ENCODE data around the gene ATP6V1F.

Gene ATP6V1F

DNA sequence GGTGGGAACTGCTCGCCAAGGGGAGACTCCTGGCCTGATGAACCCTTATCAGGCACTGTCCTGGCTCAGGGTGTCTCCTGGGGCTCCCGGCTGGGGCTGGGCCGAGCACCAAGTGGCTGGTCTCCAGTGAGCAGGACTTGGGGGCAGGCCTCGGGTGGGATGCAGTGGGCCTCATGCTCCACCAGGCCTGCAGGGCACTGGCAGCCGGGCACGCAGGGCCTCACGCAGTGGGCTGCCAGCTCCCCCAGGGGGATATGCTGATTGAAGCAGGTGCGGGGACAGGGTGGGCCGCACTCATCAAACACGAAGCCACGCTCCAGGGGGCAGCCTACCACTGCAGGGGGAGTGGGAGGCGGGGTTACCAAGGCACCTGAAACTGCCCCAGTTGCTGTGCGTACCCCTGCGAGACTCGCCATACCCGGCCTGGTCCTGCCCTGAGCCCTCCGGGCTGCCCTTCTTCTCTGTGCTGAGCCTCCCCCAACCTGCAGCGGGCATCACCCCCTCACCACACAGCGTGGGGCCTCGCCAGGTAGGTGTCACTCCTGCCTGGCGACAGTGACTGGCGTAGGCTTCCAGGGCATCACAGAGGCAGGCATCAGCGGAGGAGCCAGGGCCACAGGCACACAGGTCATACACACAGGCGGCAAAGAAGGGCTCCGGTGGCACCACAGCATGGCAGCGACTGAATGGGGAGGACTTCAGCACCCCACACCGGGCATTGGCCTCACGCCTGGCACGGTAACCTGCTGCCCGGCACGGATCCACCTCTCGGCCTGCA is 14.5 kb downstream of the ATP6V1F start:
- TF ChIP-seq, protein P1, sequence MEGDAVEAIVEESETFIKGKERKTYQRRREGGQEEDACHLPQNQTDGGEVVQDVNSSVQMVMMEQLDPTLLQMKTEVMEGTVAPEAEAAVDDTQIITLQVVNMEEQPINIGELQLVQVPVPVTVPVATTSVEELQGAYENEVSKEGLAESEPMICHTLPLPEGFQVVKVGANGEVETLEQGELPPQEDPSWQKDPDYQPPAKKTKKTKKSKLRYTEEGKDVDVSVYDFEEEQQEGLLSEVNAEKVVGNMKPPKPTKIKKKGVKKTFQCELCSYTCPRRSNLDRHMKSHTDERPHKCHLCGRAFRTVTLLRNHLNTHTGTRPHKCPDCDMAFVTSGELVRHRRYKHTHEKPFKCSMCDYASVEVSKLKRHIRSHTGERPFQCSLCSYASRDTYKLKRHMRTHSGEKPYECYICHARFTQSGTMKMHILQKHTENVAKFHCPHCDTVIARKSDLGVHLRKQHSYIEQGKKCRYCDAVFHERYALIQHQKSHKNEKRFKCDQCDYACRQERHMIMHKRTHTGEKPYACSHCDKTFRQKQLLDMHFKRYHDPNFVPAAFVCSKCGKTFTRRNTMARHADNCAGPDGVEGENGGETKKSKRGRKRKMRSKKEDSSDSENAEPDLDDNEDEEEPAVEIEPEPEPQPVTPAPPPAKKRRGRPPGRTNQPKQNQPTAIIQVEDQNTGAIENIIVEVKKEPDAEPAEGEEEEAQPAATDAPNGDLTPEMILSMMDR (IDR thresholded peaks at IDR 0.05; ENCODE audit: low read depth, low read length): no peak
- no peak for TF ChIP-seq EZH2phosphoT487 (IDR thresholded peaks at IDR 0.05; ENCODE audit: low read depth)
- Histone ChIP-seq H4K20me1 (ENCODE audit: insufficient read depth, low read length) (no peaks in the 10 kb centered on the region), H3K79me2 (ENCODE audit: low read length) (no peaks in the 10 kb centered on the region), H3K4me1 (ENCODE audit: low read length) (no peaks in the 10 kb centered on the region), H3K4me2 (ENCODE audit: low read length) (no peak overlapping the region), H3K27ac (ENCODE audit: low read length) (no peak overlapping the region), H3K9ac (ENCODE audit: low read length) (no peak overlapping the region), H3K9me3 (ENCODE audit: insufficient read depth, low read length) (no peaks in the 10 kb centered on the region), H3K4me3 (ENCODE audit: low read length) (no peak overlapping the region), H3K36me3 (replicated peaks; ENCODE audit: low read depth, low read length) (no peaks in the 10 kb centered on the region), H3K27me3 (ENCODE audit: low read depth, low read length) (no peaks in the 10 kb centered on the region), H2AFZ (ENCODE audit: low read depth, low read length) (no peak overlapping the region)

DNA sequence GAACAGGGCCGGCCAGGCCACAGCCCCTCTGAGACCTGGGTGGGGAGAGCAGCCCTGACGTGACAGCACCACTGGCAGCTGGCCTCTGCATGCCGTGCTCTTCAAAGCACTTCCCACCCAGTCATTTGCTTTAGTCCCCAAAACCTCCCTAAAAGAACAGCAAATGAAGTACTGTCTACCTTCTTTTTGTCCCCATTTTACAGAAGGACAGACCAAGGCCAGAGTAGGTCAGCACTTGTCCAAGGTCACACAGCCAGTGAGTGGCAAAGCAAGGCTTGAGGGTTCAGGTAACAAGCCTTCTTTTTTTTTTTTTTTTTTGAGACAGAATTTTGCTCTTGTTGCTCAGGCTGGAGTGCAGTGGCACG is 15.1 kb downstream of the ATP6V1F start:
- TF ChIP-seq, protein P1 (IDR thresholded peaks at IDR 0.05; ENCODE audit: low read depth, low read length): no peak
- no peak for TF ChIP-seq EZH2phosphoT487 (IDR thresholded peaks at IDR 0.05; ENCODE audit: low read depth)
- Histone ChIP-seq H3K36me3 (replicated peaks; ENCODE audit: low read depth, low read length) (no peaks in the 10 kb centered on the region), H3K4me2 (ENCODE audit: low read length) (no peak overlapping the region), H3K79me2 (ENCODE audit: low read length) (no peaks in the 10 kb centered on the region), H3K4me3 (ENCODE audit: low read length) (no peak overlapping the region), H3K9ac (ENCODE audit: low read length) (no peak overlapping the region), H4K20me1 (ENCODE audit: insufficient read depth, low read length) (no peaks in the 10 kb centered on the region), H3K27me3 (ENCODE audit: low read depth, low read length) (no peaks in the 10 kb centered on the region), H3K27ac (ENCODE audit: low read length) (no peak overlapping the region), H3K4me1 (ENCODE audit: low read length) (no peaks in the 10 kb centered on the region), H2AFZ (ENCODE audit: low read depth, low read length) (no peak overlapping the region), H3K9me3 (ENCODE audit: insufficient read depth, low read length) (no peaks in the 10 kb centered on the region)

- Histone ChIP-seq H3K27ac (ENCODE audit: low read length) (no peak overlapping the region), H3K4me1 (ENCODE audit: low read length) (peaks cover 3% of the 10 kb centered on the region; the same call in 1 of the 2 replicates), H3K4me3 (ENCODE audit: low read length) (no peak overlapping the region), H3K36me3 (replicated peaks; ENCODE audit: low read depth, low read length) (no peaks in the 10 kb centered on the region), H4K20me1 (ENCODE audit: insufficient read depth, low read length) (no peaks in the 10 kb centered on the region), H2AFZ (ENCODE audit: low read depth, low read length) (no peak overlapping the region), H3K79me2 (ENCODE audit: low read length) (no peaks in the 10 kb centered on the region), H3K4me2 (ENCODE audit: low read length) (no peak overlapping the region), H3K9me3 (ENCODE audit: insufficient read depth, low read length) (no peaks in the 10 kb centered on the region), H3K9ac (ENCODE audit: low read length) (no peak overlapping the region), H3K27me3 (ENCODE audit: low read depth, low read length) (no peaks in the 10 kb centered on the region)
- TF ChIP-seq EZH2phosphoT487 (IDR thresholded peaks at IDR 0.05; ENCODE audit: low read depth): no peak
- TF ChIP-seq, protein P1 (IDR thresholded peaks at IDR 0.05; ENCODE audit: low read depth, low read length): no peak
Measured at GRCh38 chr7:128878226-128879105, 15.8 kb downstream of the ATP6V1F start.

DNA sequence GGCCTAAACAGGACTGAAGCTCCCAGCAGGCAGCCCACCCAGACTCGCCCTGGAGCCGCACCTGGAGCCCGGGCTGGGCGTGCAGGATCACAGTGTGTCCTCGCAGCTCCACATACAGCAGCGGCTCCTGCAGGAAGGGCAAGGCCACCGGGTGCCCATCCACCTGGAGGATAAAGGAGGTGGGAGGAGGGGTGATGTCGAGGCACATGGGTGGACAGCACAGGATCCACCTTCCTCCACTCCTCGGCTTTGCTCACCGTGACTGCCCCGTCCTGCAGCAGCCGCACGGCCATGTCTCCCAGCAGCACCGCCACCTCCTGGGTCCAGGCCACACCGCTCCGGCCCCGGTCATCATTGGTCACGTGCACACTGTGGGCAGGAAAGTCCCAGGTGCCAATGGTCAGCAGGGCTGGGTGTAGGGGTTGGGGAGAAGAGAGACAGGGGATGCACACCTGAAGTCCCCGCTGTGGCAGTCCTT is 16.8 kb downstream of the ATP6V1F start:
- Histone ChIP-seq H3K4me2 (ENCODE audit: low read length) (no peak overlapping the region), H3K4me3 (ENCODE audit: low read length) (no peak overlapping the region)

More for the DNA sequence above, 16.8 kb downstream of the ATP6V1F start:
- Histone ChIP-seq H3K9ac (ENCODE audit: low read length) (no peak overlapping the region), H4K20me1 (ENCODE audit: insufficient read depth, low read length) (no peaks in the 10 kb centered on the region), H2AFZ (ENCODE audit: low read depth, low read length) (no peak overlapping the region), H3K4me1 (ENCODE audit: low read length) (peaks cover 8% of the 10 kb centered on the region; the same call in 1 of the 2 replicates), H3K79me2 (ENCODE audit: low read length) (no peaks in the 10 kb centered on the region), H3K27ac (ENCODE audit: low read length) (no peak overlapping the region), H3K27me3 (ENCODE audit: low read depth, low read length) (no peaks in the 10 kb centered on the region), H3K9me3 (ENCODE audit: insufficient read depth, low read length) (no peaks in the 10 kb centered on the region), H3K36me3 (replicated peaks; ENCODE audit: low read depth, low read length) (no peaks in the 10 kb centered on the region)
- TF ChIP-seq EZH2phosphoT487 (IDR thresholded peaks at IDR 0.05; ENCODE audit: low read depth): no peak
- TF ChIP-seq, protein P1 (IDR thresholded peaks at IDR 0.05; ENCODE audit: low read depth, low read length): no peak
